Sigmoid colon (tissue), 7 donors: Measurements from ENCODE around the gene GJB1. TPM values are rescaled to one million over a fixed set of nuclear protein-coding genes. Genes with fewer than 3 reads are reported as not detected.

Experiments
- DNase-seq: peaks from one replicate; pipeline ENCODE4 v3.0.0-alpha.2; 2019
- H3K27ac ChIP-seq, 4 donors: fragments of 200-600 bp; sonication (generic); one replicate each; pipeline ENCODE4 v1.5.1; 2016 to 2019; ENCODE audit warnings: mild to moderate bottlenecking in 1 of 4
- H3K27me3 ChIP-seq, 3 donors: fragments of 200-600 bp; sonication (generic); one replicate each; pipeline ENCODE4 v1.5.1; 2019; ENCODE audit warnings: mild to moderate bottlenecking in 1 of 3
- H3K36me3 ChIP-seq, 4 donors: fragments of 200-600 bp; sonication (generic); one replicate each; pipeline ENCODE4 v1.5.1; 2016 to 2019
- H3K4me1 ChIP-seq, 4 donors: fragments of 200-600 bp; sonication (generic); one replicate each; pipeline ENCODE4 v1.5.1; 2017 to 2019
- H3K4me3 ChIP-seq, 4 donors: fragments of 200-600 bp; sonication (generic); one replicate each; pipeline ENCODE4 v1.5.1; 2017 to 2019; ENCODE audit warnings: mild to moderate bottlenecking in 2 of 4, moderate library complexity in 1 of 4
- H3K9me3 ChIP-seq, 4 donors: fragments of 200-600 bp in 3 of 4; sonication (generic) in 3 of 4; one replicate each; pipeline versions ENCODE4 v1.5.1 to v1.6.1; 2013 to 2019
- EP300 ChIP-seq, 4 donors: sonication (generic); formaldehyde crosslinking; IDR thresholded peaks; one replicate each; pipeline ENCODE4 v1.6.1; 2017; ENCODE audit warnings: antibody characterized with exemption in 4 of 4
- POLR2A ChIP-seq, 2 donors: fragments of 450-650 bp; IDR thresholded peaks; one replicate each; pipeline ENCODE4 v1.6.1; 2016; ENCODE audit warnings: antibody characterized with exemption in 2 of 2, mild to moderate bottlenecking in 2 of 2, moderate library complexity in 2 of 2
- POLR2AphosphoS5 ChIP-seq, 4 donors: sonication (generic); formaldehyde crosslinking; IDR thresholded peaks; one replicate each; pipeline ENCODE4 v1.6.1; 2017; ENCODE audit warnings: antibody characterized with exemption in 4 of 4
- WGBS, 2 donors: extraction: QIAGEN DNeasy Blood & Tissue Kit; methylation state at CpG; one replicate each; pipeline ENCODE4 v1.1.7; 2013; 5-methylcytosine and 5-hydroxymethylcytosine counted together
- intact Hi-C: fragments of 100-400 bp; cut with DNase I; formaldehyde crosslinking; loops from one replicate; pipeline ENCODE4 v1.15.1; 2023
- polyA plus RNA-seq, 3 donors: library from polyadenylated mRNA; stranded (reverse); fragments of 200-250 nt; gene quantifications; one replicate each; pipeline ENCODE4 v1.2.3, GENCODE V29; 2013
- total RNA-seq, 4 donors: library from RNA; depleted of rRNA; stranded (reverse); fragments of >200 nt; gene quantifications; one replicate each; pipeline ENCODE4 v1.1.0, GENCODE V29; 2016
- TF ChIP-seq, protein P1 (sequence below), 4 experiments: fragments of 450-650 bp in 3 of 4; fragments of 200-600 bp in 1 of 4; IDR thresholded peaks; one replicate each; pipeline ENCODE4 v1.5.1; 2016 to 2019; ENCODE audit warnings: antibody characterized with exemption in 4 of 4, mild to moderate bottlenecking in 3 of 4, moderate library complexity in 2 of 4
- donor health status: healthy with polysubstance abuse.
- donor health status: Bipolar disorder and iron deficiency.
- donor health status: healthy.

The GJB1 gene
- total and polyA plus RNA-seq, 7 donors: 12.6 to 65.6 (median 16.2) TPM; not detected in 4

DNA sequence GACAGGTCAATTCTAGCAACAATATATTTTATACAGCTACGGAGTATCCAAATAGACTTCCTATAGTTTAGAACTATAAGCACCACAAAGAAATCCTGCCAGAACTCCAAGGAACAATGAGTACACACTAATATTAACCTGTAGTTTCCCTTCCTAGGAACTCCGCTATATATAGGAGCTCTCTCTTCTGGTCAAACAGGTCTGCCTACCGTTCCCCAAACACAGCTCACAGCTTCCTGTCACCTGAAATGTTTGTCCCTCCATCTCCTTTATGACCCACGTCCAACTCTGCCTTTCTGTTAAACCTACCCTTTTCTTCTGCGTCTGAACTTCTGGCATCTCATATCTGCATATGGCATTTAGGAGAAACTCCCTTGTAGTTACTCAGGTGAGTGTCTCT is 10.5 kb upstream of the GJB1 start:
- Histone ChIP-seq H3K36me3 (no peaks in the 10 kb centered on the region), H3K27me3 (no peaks in the 10 kb centered on the region), H3K4me3 (no peak overlapping the region), H3K4me1 (no peaks in the 10 kb centered on the region), H3K9me3 (no peaks in the 10 kb centered on the region), H3K27ac (no peak overlapping the region)
- TF ChIP-seq POLR2A (IDR thresholded peaks at IDR 0.05) (no peak), POLR2AphosphoS5 (IDR thresholded peaks at IDR 0.05) (no peak), EP300 (IDR thresholded peaks at IDR 0.05) (no peak)
- TF ChIP-seq, protein P1, sequence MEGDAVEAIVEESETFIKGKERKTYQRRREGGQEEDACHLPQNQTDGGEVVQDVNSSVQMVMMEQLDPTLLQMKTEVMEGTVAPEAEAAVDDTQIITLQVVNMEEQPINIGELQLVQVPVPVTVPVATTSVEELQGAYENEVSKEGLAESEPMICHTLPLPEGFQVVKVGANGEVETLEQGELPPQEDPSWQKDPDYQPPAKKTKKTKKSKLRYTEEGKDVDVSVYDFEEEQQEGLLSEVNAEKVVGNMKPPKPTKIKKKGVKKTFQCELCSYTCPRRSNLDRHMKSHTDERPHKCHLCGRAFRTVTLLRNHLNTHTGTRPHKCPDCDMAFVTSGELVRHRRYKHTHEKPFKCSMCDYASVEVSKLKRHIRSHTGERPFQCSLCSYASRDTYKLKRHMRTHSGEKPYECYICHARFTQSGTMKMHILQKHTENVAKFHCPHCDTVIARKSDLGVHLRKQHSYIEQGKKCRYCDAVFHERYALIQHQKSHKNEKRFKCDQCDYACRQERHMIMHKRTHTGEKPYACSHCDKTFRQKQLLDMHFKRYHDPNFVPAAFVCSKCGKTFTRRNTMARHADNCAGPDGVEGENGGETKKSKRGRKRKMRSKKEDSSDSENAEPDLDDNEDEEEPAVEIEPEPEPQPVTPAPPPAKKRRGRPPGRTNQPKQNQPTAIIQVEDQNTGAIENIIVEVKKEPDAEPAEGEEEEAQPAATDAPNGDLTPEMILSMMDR (IDR thresholded peaks at IDR 0.05): no peak
- DNase-seq: no peak
- intact Hi-C loops: no loop called here
- WGBS, 2 donors: 11 to 57% methylated on average over 5 of the region's 5 CpGs

DNA sequence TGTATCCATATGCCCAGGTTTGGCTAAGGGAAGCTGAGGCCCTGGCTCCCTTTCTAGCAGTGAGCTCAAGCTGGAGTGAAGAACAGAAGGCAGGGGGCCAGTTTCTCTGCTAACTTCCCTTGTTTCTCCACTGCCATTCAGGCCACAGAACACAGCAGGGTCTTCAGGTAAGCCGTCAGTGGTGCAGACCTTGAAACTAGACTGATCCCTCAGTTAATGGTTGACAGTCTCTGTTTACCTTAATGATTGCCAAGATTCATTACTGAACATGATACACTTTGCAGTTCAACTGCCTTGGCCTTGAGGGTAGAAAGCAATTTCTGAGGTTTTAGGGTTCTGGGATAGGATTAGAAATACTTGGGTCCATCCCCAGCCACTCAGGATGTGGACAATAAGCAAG is 8.9 kb upstream of the GJB1 start:
- TF ChIP-seq EP300 (IDR thresholded peaks at IDR 0.05) (no peak), POLR2AphosphoS5 (IDR thresholded peaks at IDR 0.05) (no peak), POLR2A (IDR thresholded peaks at IDR 0.05) (no peak)
- TF ChIP-seq, protein P1 (IDR thresholded peaks at IDR 0.05): no peak
- DNase-seq: no peak
- Histone ChIP-seq H3K27me3 (no peaks in the 10 kb centered on the region), H3K4me1 (no peaks in the 10 kb centered on the region), H3K4me3 (no peak overlapping the region), H3K27ac (no peak overlapping the region), H3K9me3 (no peaks in the 10 kb centered on the region), H3K36me3 (no peaks in the 10 kb centered on the region)
- intact Hi-C loops: no loop called here
- 23 to 71% methylated on average over 1 of the region's 1 CpG for WGBS, 2 donors

DNA sequence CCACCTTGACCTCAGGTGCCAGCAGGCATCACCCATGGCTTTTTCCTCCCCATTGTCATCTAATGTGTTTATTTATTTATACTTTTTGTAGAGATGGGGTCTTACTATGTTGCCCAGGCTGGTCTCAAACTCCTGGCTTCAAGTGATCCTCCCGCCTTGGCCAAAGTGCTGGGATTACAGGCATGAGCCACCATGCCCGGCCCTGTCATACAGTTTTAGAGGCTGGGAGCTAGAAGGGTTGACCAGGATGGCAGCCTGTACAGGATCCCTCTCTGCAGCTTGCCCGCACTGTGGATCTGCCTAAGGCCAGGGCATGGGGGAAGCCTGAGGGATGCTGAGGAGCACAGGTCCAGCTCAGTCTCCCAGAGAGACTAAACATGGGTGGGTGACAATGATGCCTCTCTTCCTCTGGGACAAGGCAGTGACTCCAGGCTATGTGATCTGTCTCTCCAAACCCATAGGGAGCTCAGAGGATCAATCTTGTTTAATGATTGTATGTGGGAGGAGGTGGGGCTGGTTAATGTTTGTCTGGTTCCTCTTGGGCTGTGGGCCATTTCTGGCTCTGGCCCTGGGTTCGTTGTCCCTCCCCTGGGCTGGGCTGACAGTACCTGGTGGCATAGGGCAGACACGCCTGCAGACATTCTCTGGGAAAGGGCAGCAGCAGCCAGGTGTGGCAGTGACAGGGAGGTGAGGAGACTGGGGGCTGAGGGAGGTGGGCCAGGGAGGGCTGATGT is 8.3 kb upstream of the GJB1 start:
- Histone ChIP-seq H3K4me1 (no peaks in the 10 kb centered on the region), H3K27ac (no peak overlapping the region), H3K36me3 (no peaks in the 10 kb centered on the region), H3K4me3 (no peak overlapping the region), H3K9me3 (no peaks in the 10 kb centered on the region), H3K27me3 (no peaks in the 10 kb centered on the region)
- no peak for TF ChIP-seq POLR2AphosphoS5 (IDR thresholded peaks at IDR 0.05)
- TF ChIP-seq POLR2A (IDR thresholded peaks at IDR 0.05): peak in 1 of 2 donors; percentile 32
- WGBS, 2 donors: 16 to 74% methylated on average over 5 of the region's 5 CpGs
- DNase-seq: no peak
- intact Hi-C loops: no loop called here

DNA sequence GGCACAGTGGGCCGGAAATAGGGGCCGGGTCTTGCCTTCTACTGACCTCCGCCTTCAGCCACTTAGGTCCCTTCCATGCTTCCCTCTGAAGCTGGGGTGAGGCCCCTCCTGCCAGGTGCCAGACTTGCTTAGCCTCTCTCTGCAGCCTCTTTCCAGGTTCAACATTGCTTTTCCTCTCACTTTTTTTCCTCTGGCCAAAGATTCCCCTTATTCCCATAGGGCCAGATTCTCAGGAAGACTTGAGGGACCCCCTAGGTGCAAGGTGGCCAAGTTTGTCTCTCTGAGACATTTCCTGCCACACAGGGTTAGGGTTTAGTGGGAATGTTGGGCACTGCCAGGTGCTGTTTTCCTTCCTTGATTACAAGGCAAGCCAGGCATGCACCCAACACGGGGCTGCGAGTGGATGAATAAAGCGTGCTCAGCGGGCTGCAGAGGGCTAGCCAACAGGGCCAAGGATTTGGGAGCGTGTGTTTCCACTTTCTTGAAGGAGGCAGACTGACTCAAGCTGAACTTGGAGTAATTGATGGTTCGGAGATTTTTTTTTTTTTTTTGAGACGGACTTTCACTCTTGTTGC is 7.6 kb upstream of the GJB1 start:
- intact Hi-C loops: no loop called here
- WGBS, 2 donors: 15 to 71% methylated on average over 10 of the region's 10 CpGs
- no peak for DNase-seq
- TF ChIP-seq, protein P1 (IDR thresholded peaks at IDR 0.05): no peak
- TF ChIP-seq EP300 (IDR thresholded peaks at IDR 0.05) (no peak), POLR2A (IDR thresholded peaks at IDR 0.05) (no peak), POLR2AphosphoS5 (IDR thresholded peaks at IDR 0.05) (no peak)
- Histone ChIP-seq H3K4me1 (no peaks in the 10 kb centered on the region), H3K27me3 (no peaks in the 10 kb centered on the region), H3K27ac (no peak overlapping the region), H3K36me3 (no peaks in the 10 kb centered on the region), H3K9me3 (no peaks in the 10 kb centered on the region), H3K4me3 (no peak overlapping the region)

DNA sequence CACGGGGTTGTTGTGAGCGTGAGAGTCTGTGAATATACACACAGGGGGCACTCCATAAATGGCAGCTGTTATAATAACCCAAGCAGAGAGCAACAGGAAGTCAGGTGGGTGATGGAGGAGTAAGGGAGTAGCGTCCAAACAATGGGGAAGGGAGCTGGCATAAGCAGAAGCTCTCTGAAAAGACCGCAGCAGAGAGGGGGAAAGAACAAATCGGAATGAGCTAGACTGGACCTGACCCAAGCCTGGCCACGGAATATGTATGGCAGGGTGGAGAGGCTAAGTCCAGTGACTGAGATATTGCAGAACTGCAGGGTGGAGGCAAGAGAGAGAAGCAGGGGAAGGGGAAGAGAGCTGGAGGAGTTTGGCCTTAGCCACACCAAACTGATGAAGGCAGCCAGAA is 6.5 kb upstream of the GJB1 start:
- no peak for DNase-seq
- Histone ChIP-seq H3K4me3 (no peak overlapping the region), H3K4me1 (no peaks in the 10 kb centered on the region), H3K36me3 (no peaks in the 10 kb centered on the region), H3K9me3 (no peaks in the 10 kb centered on the region), H3K27ac (no peak overlapping the region), H3K27me3 (no peaks in the 10 kb centered on the region)
- intact Hi-C loops: no loop called here
- TF ChIP-seq, protein P1 (IDR thresholded peaks at IDR 0.05): no peak
- TF ChIP-seq EP300 (IDR thresholded peaks at IDR 0.05) (no peak), POLR2AphosphoS5 (IDR thresholded peaks at IDR 0.05) (no peak)
- WGBS, 2 donors: 7 to 37% methylated on average over 6 of the region's 6 CpGs
